HG03108 (cell line): ENCODE data around the gene TMEM192.
"Not testable (repeated sequence)": the region's sequence is repeated elsewhere in the genome, so short reads cannot be mapped to it uniquely, and the experiment has no call there.

Source experiments
- ATAC-seq: cut with Tn5 transposase; IDR thresholded peaks from one replicate; pipeline ENCODE4 v1.9.1; 2021; ENCODE audit warnings: moderate library complexity; ENCODE audit not compliant: unreplicated experiment

Gene TMEM192

GRCh38 chr4:165112368-165113121, at the start of gene TMEM192:
TSS of gene TMEM192 (minus strand) at chr4:165112860. CDS start at chr4:165112773, 87 bp downstream.
- ATAC-seq, result peak; percentile 97

GRCh38 chr4:165158762-165159161, 46.1 kb upstream of the TMEM192 start:
- no peak for ATAC-seq

GRCh38 chr4:165156906-165157305, 44.2 kb upstream of the TMEM192 start:
- no peak for ATAC-seq

GRCh38 chr4:165154482-165154881, 41.8 kb upstream of the TMEM192 start:
- no peak for ATAC-seq

GRCh38 chr4:165152527-165152926, 39.9 kb upstream of the TMEM192 start:
- no peak for ATAC-seq

- ATAC-seq, result no peak
Observed at GRCh38 chr4:165151734-165152133, 39.1 kb upstream of the TMEM192 start.

- no peak for ATAC-seq
Observed at GRCh38 chr4:165150545-165150944, 37.9 kb upstream of the TMEM192 start.

GRCh38 chr4:165138843-165139242, 26.2 kb upstream of the TMEM192 start:
- no peak for ATAC-seq

GRCh38 chr4:165137205-165137604, 24.5 kb upstream of the TMEM192 start:
- ATAC-seq, result no peak

- no peak for ATAC-seq
Observed at GRCh38 chr4:165136529-165136928, 23.9 kb upstream of the TMEM192 start.

- ATAC-seq, result no peak
Observed at GRCh38 chr4:165133150-165133549, 20.5 kb upstream of the TMEM192 start.

GRCh38 chr4:165131247-165131832, 18.7 kb upstream of the TMEM192 start:
- no peak for ATAC-seq

- ATAC-seq, result no peak
Observed at GRCh38 chr4:165129924-165130323, 17.3 kb upstream of the TMEM192 start.

GRCh38 chr4:165125869-165126499, 13.3 kb upstream of the TMEM192 start:
- not testable (repeated sequence) for ATAC-seq

GRCh38 chr4:165124488-165124887, 11.8 kb upstream of the TMEM192 start:
- ATAC-seq, result no peak

- ATAC-seq, result peak; percentile 83
Observed at GRCh38 chr4:165118256-165118909, 5.7 kb upstream of the TMEM192 start.

- ATAC-seq, result no peak
Observed at GRCh38 chr4:165115301-165115700, 2.6 kb upstream of the TMEM192 start.

GRCh38 chr4:165111906-165112367, 723 bp downstream of the TMEM192 start:
- ATAC-seq, result no peak

GRCh38 chr4:165106518-165106917, 6.1 kb downstream of the TMEM192 start:
- no peak for ATAC-seq

GRCh38 chr4:165101641-165102040, 11.0 kb downstream of the TMEM192 start:
- ATAC-seq, result no peak

GRCh38 chr4:165096776-165097175, 15.9 kb downstream of the TMEM192 start:
- no peak for ATAC-seq
